AG04449 (cell line): ENCODE data around the gene FBXO28.

Source experiments
- CTCF ChIA-PET: fragments of 350-600 bp; formaldehyde crosslinking; extraction: SDS; loops from one replicate; lab custom pipeline; 2021; ENCODE audit warnings: antibody characterized with exemption; lab: Yijun Ruan, JAX
- POLR2A ChIA-PET: fragments of 400-600, 350-600 bp; formaldehyde crosslinking; extraction: SDS; loops from one replicate; lab custom pipeline; 2020; ENCODE audit warnings: antibody characterized with exemption, inconsistent platforms; lab: Yijun Ruan, JAX
- DNase-seq: peaks from one replicate; pipeline ENCODE4 v3.0.0-alpha.2; 2010; ENCODE audit warnings: low read depth, low spot score
- H3K4me3 ChIP-seq: 2 replicates; pipeline ENCODE4 v1.5.1; 2011; ENCODE audit warnings: low read depth, mild to moderate bottlenecking, control low read depth, low read length
- TF ChIP-seq, protein P1 (sequence below): IDR thresholded peaks from one replicate; pipeline ENCODE4 v1.5.1; 2011; ENCODE audit warnings: mild to moderate bottlenecking, moderate library complexity, low read length, control low read depth, inconsistent platforms; ENCODE audit not compliant: insufficient read depth; ENCODE audit errors: missing control alignments

FBXO28 gene

DNA sequence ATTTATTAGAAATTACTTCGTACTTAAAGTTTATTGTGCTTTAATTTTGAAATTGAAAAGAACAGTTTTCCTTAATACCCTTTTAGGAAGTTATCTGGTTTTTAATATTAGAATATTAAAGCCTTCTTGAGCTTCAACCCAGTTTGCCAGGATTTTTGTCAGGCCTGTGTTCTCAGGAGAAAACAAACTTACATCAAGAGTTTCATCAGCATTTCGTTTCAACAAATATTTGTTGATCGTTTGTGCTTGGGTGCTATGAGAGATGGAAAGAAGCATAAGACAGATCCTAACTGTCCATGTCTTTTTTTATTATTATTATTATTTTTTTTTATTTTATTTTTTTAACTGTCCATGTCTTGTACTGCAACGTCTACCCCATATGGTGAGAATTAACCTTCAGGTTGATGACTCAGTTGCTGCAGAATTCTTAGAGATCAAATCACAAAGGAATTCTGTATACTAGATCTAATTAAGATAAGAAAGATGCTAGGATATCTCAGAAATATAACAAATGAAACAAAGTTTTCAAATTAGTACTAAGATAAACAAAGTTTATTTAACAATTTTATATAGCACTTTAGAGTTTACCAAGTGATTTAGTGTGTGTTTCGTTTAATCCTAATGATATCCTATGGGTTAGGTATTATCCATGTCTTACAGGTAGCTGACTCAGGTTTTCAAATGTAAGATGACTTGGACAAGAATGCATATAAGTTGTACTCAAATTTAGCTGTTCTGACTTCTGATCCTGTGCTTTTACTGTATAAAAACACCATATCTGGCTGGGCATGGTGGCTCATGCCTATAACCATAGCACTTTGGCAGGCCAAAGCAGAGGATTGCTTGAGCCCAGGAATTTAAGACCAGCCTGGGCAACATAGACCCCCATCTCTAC lies 14.3 kb downstream of the FBXO28 start:
- no peak for DNase-seq
- POLR2A ChIA-PET, result no interaction called here
- CTCF ChIA-PET, result interaction anchor here (0.6 to 4.1 kb wide), 5 partner anchors 12 to 329 kb away, joined by 3 to 15 read pairs (median 3); no protein-coding TSS in a partner anchor
- H3K4me3 ChIP-seq, result no peak overlapping the region
- TF ChIP-seq, protein P1, sequence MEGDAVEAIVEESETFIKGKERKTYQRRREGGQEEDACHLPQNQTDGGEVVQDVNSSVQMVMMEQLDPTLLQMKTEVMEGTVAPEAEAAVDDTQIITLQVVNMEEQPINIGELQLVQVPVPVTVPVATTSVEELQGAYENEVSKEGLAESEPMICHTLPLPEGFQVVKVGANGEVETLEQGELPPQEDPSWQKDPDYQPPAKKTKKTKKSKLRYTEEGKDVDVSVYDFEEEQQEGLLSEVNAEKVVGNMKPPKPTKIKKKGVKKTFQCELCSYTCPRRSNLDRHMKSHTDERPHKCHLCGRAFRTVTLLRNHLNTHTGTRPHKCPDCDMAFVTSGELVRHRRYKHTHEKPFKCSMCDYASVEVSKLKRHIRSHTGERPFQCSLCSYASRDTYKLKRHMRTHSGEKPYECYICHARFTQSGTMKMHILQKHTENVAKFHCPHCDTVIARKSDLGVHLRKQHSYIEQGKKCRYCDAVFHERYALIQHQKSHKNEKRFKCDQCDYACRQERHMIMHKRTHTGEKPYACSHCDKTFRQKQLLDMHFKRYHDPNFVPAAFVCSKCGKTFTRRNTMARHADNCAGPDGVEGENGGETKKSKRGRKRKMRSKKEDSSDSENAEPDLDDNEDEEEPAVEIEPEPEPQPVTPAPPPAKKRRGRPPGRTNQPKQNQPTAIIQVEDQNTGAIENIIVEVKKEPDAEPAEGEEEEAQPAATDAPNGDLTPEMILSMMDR, result no peak

DNA sequence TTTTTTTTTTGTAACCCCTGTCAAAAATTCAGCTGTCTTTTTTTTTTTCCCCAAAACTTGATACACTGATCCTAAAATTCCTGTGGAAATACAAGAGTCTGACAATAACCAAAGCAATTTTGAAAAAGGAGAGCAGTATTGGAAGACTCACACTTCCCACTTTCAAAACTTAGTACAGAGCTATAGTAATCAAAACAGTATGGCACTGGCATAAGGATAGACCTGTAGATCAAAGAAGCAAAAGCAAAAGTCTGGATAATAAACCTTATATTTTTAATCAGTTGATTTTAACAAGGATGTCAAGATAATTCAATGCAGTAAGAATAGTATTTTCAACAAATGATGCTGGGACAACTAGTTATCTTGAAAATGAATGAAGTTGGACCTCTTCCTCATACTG lies 17.3 kb downstream of the FBXO28 start:
- H3K4me3 ChIP-seq, result no peak overlapping the region
- ChIA-PET POLR2A (no interaction called here), CTCF (no interaction called here)
- TF ChIP-seq, protein P1, result no peak
- no peak for DNase-seq

DNA sequence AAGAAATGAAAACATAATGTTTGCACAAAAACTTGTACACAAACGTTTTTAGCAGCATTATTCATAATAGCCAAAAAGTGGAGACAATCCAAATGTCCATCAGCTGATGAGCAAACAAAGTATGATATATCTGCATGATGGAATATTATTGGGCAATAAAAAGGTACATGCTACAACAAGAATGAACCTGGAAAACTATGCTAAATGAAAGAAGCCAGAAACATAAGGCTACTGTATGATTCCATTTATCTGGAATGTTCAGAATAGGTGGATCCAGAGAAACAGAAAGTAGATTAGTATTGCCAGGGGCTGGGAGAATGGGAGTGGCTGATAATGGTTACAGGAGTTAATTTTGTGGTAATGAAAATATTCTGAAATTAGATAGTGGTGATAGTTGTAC lies 19.0 kb downstream of the FBXO28 start:
- ChIA-PET POLR2A (no interaction called here), CTCF (no interaction called here)
- TF ChIP-seq, protein P1, result no peak
- no peak overlapping the region for H3K4me3 ChIP-seq
- DNase-seq, result no peak

DNA sequence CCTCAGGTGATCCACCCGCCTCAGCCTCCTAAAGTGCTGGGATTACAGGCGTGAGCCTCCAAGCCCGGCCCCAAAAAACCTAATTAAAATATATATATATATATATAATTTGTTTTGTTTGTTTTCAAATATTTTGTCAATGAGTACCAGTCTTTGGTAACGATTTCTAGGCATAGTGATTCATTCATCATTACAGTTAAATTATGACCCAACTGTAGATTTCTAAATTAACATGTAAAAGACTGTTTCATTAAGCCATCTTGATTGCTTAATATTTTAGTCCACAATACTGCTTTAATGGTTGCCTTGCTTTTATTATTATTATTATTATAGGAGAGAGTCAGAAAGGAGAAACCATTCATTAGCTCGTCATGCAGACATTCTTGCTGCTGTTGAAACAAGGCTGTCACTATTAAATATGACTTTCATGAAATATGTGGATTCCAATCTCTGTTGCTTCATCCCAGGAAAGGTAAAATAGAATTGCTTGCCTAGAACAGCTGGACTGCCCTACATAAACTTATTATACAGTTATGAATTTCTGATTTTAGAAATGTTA lies 19.9 kb downstream of the FBXO28 start:
- TF ChIP-seq, protein P1, result no peak
- POLR2A ChIA-PET, result no interaction called here
- CTCF ChIA-PET, result no interaction called here
- no peak overlapping the region for H3K4me3 ChIP-seq
- no peak for DNase-seq

DNA sequence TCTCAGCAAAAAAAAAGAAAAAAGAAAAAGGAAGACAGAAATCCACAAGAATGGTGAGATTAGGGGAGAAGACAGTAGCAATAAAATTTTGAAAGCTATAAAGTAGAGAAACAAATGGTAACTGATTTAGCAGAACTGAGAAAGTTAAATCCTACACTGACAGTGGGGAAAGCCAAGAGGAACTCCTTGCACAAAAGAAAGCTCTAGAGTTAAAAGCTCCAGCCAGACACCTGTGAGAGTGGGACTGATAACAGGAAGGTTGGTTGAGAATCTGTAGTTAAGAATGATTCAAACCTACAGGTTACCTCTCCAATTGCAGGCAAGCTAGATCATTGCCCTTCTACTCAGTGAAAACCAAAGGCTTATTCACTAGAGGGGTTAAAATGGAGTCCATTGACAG lies 23.6 kb downstream of the FBXO28 start:
- TF ChIP-seq, protein P1, result no peak
- no peak overlapping the region for H3K4me3 ChIP-seq
- ChIA-PET POLR2A (no interaction called here), CTCF (interaction anchor here (0.8 to 3.4 kb wide), 3 partner anchors 21 to 785 kb away, joined by 3 to 12 read pairs (median 3); no protein-coding TSS in a partner anchor)
- DNase-seq, result no peak

DNA sequence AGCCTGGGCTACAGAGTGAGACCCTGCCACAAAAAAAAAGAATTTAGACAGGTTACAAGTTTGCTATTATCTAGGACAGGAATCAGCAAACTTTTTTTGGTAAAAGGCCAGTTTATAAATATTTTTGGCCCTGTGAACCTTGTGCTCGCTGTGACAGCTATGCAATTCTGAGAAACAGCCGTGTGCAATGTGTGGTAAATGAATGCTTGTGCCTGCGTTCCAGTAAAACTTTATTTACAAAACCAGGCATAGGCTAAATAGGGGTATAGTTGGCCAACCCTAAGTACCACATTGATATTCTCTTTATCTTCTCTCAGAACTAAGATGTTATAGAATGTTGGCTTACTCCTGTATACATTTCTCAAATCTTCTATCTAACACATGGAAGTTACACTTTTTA lies 24.3 kb downstream of the FBXO28 start:
- ChIA-PET POLR2A (no interaction called here), CTCF (interaction anchor here (0.6 to 3.4 kb wide), 3 partner anchors 18 to 26 kb away, joined by 3 to 12 read pairs (median 3); no protein-coding TSS in a partner anchor)
- TF ChIP-seq, protein P1, result no peak
- no peak for DNase-seq
- H3K4me3 ChIP-seq, result no peak overlapping the region
